ENCODE data around the gene MAST4. TPM values are rescaled to one million over a fixed set of nuclear protein-coding genes. Genes with fewer than 3 reads are reported as not detected.

MAST4 gene
- total RNA-seq, 2 donors from 2014 or later = 36.8 to 45.7 TPM

- intact Hi-C loops (cut with DNase I) = no loop called here
- Histone ChIP-seq H3K4me1 (replicated peaks) (no peaks in the 10 kb centered on the region), H3K9me3 (no peaks in the 10 kb centered on the region), H3K4me3 (no peak overlapping the region), H3K27ac (no peak overlapping the region), H3K27me3 (replicated peaks; ENCODE audit: insufficient read depth) (no peaks in the 10 kb centered on the region), H3K36me3 (no peaks in the 10 kb centered on the region)
- TF ChIP-seq CTCF (IDR thresholded peaks at IDR 0.05) (no peak), POLR2AphosphoS5 (IDR thresholded peaks at IDR 0.05) (no peak), POLR2A (IDR thresholded peaks at IDR 0.05) (no peak)
- no peak for DNase-seq (ENCODE audit: low spot score)
Observed at GRCh38 chr5:66912787-66913186, 316.6 kb downstream of the MAST4 start.

- DNase-seq (ENCODE audit: low spot score) = no peak
- 85% methylated on average over 7 of the region's 7 CpGs for WGBS
Observed at GRCh38 chr5:66915531-66915930, 319.3 kb downstream of the MAST4 start.

GRCh38 chr5:66922881-66923280 is 326.7 kb downstream of the MAST4 start:
- Histone ChIP-seq H3K4me1 (replicated peaks) (no peaks in the 10 kb centered on the region), H3K4me3 (no peak overlapping the region), H3K27me3 (replicated peaks; ENCODE audit: insufficient read depth) (no peaks in the 10 kb centered on the region), H3K36me3 (no peaks in the 10 kb centered on the region), H3K9me3 (no peaks in the 10 kb centered on the region), H3K27ac (no peak overlapping the region)
- DNase-seq (ENCODE audit: low spot score) = no peak
- no peak for TF ChIP-seq POLR2A (IDR thresholded peaks at IDR 0.05)
- TF ChIP-seq CTCF (IDR thresholded peaks at IDR 0.05) = no peak
- no peak for TF ChIP-seq POLR2AphosphoS5 (IDR thresholded peaks at IDR 0.05)
- intact Hi-C loops (cut with DNase I) = no loop called here
- WGBS = 67% methylated on average over 5 of the region's 5 CpGs

More at GRCh38 chr5:66915531-66915930, 319.3 kb downstream of the MAST4 start:
- Histone ChIP-seq H3K36me3 (no peaks in the 10 kb centered on the region), H3K27me3 (replicated peaks; ENCODE audit: insufficient read depth) (no peaks in the 10 kb centered on the region), H3K4me3 (no peak overlapping the region), H3K4me1 (replicated peaks) (no peaks in the 10 kb centered on the region), H3K9me3 (no peaks in the 10 kb centered on the region), H3K27ac (no peak overlapping the region)
- TF ChIP-seq POLR2AphosphoS5 (IDR thresholded peaks at IDR 0.05) (no peak), CTCF (IDR thresholded peaks at IDR 0.05) (no peak), POLR2A (IDR thresholded peaks at IDR 0.05) (no peak)
- intact Hi-C loops (cut with DNase I) = no loop called here

- Histone ChIP-seq H3K9me3 (no peaks in the 10 kb centered on the region), H3K36me3 (no peaks in the 10 kb centered on the region), H3K27ac (no peak overlapping the region), H3K27me3 (replicated peaks; ENCODE audit: insufficient read depth) (no peaks in the 10 kb centered on the region), H3K4me3 (no peak overlapping the region), H3K4me1 (replicated peaks) (no peaks in the 10 kb centered on the region)
- 64% methylated on average over 1 of the region's 1 CpG for WGBS
- intact Hi-C loops (cut with DNase I) = no loop called here
- no peak for TF ChIP-seq POLR2AphosphoS5 (IDR thresholded peaks at IDR 0.05)
- no peak for TF ChIP-seq CTCF (IDR thresholded peaks at IDR 0.05)
- no peak for TF ChIP-seq POLR2A (IDR thresholded peaks at IDR 0.05)
- DNase-seq (ENCODE audit: low spot score) = no peak
Observed at GRCh38 chr5:66923457-66923856, 327.3 kb downstream of the MAST4 start.

- Histone ChIP-seq H3K27ac (no peak overlapping the region), H3K4me3 (no peak overlapping the region), H3K9me3 (no peaks in the 10 kb centered on the region), H3K27me3 (replicated peaks; ENCODE audit: insufficient read depth) (no peaks in the 10 kb centered on the region), H3K36me3 (no peaks in the 10 kb centered on the region), H3K4me1 (replicated peaks) (no peaks in the 10 kb centered on the region)
- intact Hi-C loops (cut with DNase I) = no loop called here
- no peak for TF ChIP-seq POLR2AphosphoS5 (IDR thresholded peaks at IDR 0.05)
- TF ChIP-seq CTCF (IDR thresholded peaks at IDR 0.05) = no peak
- DNase-seq (ENCODE audit: low spot score) = no peak
Observed at GRCh38 chr5:66923922-66924321, 327.7 kb downstream of the MAST4 start.
